AG04450 (cell line): ENCODE data around the gene TSPOAP1. TPM values are rescaled to one million over a fixed set of nuclear protein-coding genes. Genes with fewer than 3 reads are reported as not detected.

ENCODE experiments used
- CTCF ChIA-PET: fragments of 300-600, 350-600 bp; formaldehyde crosslinking; extraction: SDS; loops from one replicate; lab custom pipeline; 2022; ENCODE audit warnings: antibody characterized with exemption, inconsistent platforms; lab: Charles Lee
- POLR2A ChIA-PET: fragments of 350-600 bp; formaldehyde crosslinking; extraction: SDS; loops from one replicate; lab custom pipeline; 2021; ENCODE audit warnings: antibody characterized with exemption, inconsistent platforms; lab: Yijun Ruan, JAX
- DNase-seq: peaks from one replicate; pipeline ENCODE4 v3.0.0-alpha.2; 2011; ENCODE audit warnings: low read depth, low spot score
- H3K27ac ChIP-seq: one replicate; pipeline ENCODE4 v1.5.1; 2012; ENCODE audit warnings: low read depth, low read length, control low read depth
- H3K27me3 ChIP-seq: one replicate; pipeline ENCODE4 v1.6.0; 2012; ENCODE audit warnings: low read length; ENCODE audit not compliant: control insufficient read depth, insufficient read depth
- H3K4me3 ChIP-seq: 2 replicates; pipeline ENCODE4 v1.5.1; 2011; ENCODE audit warnings: mild to moderate bottlenecking, low read depth, low read length, control low read depth
- H3K9me3 ChIP-seq: 2 replicates; pipeline ENCODE4 v1.5.1; 2012; ENCODE audit warnings: low read length; ENCODE audit not compliant: control insufficient read depth, insufficient read depth
- polyA plus RNA-seq: library from polyadenylated mRNA; depleted of rRNA; stranded (reverse); fragments of >200 nt; gene quantifications from 2 replicates; pipeline ENCODE4 v1.2.3, GENCODE V29; 2011
- TF ChIP-seq, protein P1 (sequence below): IDR thresholded peaks from 2 replicates; pipeline ENCODE4 v1.5.1; 2011; ENCODE audit warnings: low read depth, low read length, control low read depth, inconsistent platforms

TSPOAP1 gene
- polyA plus RNA-seq, 1 experiment: 1.7 TPM

DNA sequence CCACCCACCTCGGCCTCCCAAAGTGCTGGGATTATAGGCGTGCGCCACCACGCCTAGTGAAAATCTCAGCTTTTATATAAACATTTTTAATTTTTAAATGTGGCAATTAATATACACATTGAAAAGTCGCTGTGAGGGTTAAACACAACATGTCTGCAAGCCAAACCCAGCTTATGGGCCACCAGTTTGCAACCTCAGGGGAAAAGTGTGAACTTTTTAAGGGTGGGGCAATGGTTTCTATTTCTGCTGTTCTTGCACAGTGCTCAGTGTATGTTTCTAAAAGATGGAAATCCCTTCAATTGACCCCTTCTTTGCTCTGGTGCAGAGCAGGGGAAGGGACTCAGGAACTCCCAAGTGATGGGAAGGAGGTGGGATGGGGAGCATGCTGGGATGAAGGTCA lies 41.7 kb upstream of the TSPOAP1 start:
- DNase-seq: no peak
- TF ChIP-seq, protein P1, sequence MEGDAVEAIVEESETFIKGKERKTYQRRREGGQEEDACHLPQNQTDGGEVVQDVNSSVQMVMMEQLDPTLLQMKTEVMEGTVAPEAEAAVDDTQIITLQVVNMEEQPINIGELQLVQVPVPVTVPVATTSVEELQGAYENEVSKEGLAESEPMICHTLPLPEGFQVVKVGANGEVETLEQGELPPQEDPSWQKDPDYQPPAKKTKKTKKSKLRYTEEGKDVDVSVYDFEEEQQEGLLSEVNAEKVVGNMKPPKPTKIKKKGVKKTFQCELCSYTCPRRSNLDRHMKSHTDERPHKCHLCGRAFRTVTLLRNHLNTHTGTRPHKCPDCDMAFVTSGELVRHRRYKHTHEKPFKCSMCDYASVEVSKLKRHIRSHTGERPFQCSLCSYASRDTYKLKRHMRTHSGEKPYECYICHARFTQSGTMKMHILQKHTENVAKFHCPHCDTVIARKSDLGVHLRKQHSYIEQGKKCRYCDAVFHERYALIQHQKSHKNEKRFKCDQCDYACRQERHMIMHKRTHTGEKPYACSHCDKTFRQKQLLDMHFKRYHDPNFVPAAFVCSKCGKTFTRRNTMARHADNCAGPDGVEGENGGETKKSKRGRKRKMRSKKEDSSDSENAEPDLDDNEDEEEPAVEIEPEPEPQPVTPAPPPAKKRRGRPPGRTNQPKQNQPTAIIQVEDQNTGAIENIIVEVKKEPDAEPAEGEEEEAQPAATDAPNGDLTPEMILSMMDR: no peak

DNA sequence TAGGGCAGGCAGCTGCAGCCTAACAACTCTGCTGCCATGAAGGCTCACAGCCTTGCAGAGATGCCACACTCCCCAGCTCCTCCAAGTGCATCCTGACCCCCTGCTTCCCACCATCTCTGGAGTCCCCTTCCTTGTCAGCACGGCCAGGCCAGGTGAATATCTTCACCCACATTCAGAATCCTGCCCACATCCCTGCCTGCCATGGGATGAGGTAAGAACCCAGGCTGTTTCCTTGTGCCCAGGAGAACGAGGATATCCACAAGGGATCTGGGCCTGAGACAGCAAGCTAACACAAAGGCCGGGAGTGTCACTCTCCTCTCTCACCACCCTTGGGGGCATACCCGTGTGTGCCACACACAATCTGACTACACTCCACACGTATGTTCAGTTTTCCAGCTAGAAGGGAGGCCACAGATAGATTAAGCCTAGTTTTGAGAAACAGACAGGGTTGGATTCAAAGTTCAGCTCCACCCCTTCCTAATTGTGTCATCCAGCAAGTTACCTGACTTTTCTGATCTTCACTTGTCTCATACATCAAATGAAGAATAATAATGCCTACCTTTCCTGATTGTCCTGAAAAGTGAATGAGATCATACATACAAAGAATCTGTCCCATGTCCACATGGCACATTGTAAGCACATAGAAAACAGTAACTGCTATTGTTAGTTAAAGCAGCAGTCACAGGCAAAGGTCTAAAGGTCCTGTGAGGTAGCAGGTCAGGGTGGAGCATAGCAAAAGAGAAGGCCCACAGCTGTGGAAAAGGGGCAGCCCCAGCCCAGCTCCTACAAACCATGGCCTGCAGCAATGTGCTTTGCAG lies 40.8 kb upstream of the TSPOAP1 start:
- DNase-seq: no peak

More for the DNA sequence above, 41.7 kb upstream of the TSPOAP1 start:
- no peak overlapping the region for H3K27ac ChIP-seq
- H3K4me3 ChIP-seq: no peak overlapping the region
- ChIA-PET CTCF (interaction anchor here (0.6 to 1.6 kb wide), 2 partner anchors 83 to 120 kb away, joined by 3 to 5 read pairs; no protein-coding TSS in a partner anchor), POLR2A (no interaction called here)
- peaks cover 12% of the 10 kb centered on the region for H3K27me3 ChIP-seq
- no peaks in the 10 kb centered on the region for H3K9me3 ChIP-seq

DNA sequence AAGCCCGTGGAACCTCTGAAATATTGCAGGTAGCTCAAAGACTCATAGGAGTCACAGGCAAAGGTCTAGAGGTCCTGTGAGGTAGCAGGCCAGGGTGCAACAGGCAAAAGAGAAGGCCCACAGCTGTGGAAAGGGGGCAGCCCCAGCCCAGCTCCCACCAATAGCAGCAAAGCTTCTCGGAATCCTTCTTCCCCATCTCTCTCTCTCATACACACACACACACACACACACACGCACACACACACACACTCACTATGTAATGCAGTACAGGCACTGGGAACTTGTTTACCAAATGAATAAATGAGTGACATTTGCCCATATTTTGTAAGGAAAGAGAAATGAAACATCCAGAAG lies 40.2 kb upstream of the TSPOAP1 start:
- ChIA-PET CTCF (no interaction called here), POLR2A (no interaction called here)
- TF ChIP-seq, protein P1: no peak
- Histone ChIP-seq H3K9me3 (no peaks in the 10 kb centered on the region), H3K27ac (no peak overlapping the region), H3K27me3 (peaks cover 20% of the 10 kb centered on the region), H3K4me3 (no peak overlapping the region)
- DNase-seq: no peak

More for the DNA sequence above, 40.8 kb upstream of the TSPOAP1 start:
- POLR2A ChIA-PET: interaction anchor here (0.7 kb wide), 1 partner anchor 107 kb away, joined by 8 read pairs; no protein-coding TSS in a partner anchor
- Histone ChIP-seq H3K27ac (no peak overlapping the region), H3K9me3 (no peaks in the 10 kb centered on the region), H3K27me3 (peaks cover 15% of the 10 kb centered on the region), H3K4me3 (no peak overlapping the region)
- CTCF ChIA-PET: interaction anchor here (0.6 to 1.6 kb wide), 2 partner anchors 59 to 119 kb away, joined by 5 to 6 read pairs; no protein-coding TSS in a partner anchor
- TF ChIP-seq, protein P1: no peak

DNA sequence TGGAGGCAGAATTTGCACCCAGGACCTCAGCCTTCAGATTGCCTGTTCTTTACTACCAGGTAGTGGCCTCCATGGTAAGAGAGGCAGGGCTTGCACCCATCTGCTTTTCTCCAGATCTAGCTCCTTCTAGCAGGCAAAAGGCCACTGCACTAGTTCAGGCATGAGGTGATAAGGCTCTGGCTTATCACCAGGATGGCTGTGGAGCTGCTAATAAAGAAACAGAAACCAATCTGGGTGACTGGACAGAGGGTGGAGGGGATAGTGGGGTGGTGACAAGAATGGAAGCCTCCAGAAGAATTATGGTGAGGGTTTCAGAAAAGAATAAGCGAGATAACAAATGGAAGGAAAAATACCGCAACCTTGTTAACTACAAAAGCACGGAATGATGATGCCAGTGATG lies 38.9 kb upstream of the TSPOAP1 start:
- Histone ChIP-seq H3K27ac (no peak overlapping the region), H3K4me3 (no peak overlapping the region), H3K9me3 (no peaks in the 10 kb centered on the region), H3K27me3 (peaks cover 20% of the 10 kb centered on the region)
- no peak for DNase-seq
- CTCF ChIA-PET: interaction anchor here (1.3 kb wide), 1 partner anchor 50 kb away, joined by 4 read pairs; the partner anchor contains the start of gene RNF43
- TF ChIP-seq, protein P1: no peak
- POLR2A ChIA-PET: no interaction called here

DNA sequence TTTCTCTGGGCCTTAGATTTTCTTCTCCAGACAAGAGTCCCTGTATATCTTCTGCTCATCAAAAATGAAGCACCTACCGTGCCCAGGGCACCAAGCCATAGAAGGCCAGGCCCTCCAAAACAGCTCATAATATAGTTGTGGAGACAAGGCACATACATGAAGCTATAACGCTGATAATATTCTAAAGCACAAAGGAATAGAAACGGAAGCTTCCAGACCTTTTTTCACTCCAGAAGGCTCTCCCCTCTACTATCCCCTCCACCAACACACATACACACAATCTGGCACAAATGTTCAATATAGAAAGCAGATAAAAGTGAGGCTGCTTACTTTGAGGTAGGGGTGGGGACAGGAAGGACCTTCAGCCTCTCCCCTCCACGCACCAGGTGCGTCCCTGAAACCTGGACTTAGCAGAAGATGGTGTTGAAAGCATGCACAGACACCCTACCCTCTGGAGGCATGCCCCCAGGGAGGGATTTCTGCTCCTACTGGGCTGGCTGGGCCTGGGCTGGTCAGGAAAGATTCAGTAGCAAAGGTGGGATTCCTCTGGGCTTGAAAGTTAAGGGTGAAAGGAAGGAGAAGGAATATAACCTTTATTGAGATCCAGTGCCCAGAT lies 37.5 kb upstream of the TSPOAP1 start:
- CTCF ChIA-PET: no interaction called here
- TF ChIP-seq, protein P1: no peak
- peaks cover 20% of the 10 kb centered on the region for H3K27me3 ChIP-seq
- POLR2A ChIA-PET: no interaction called here
- H3K4me3 ChIP-seq: no peak overlapping the region
- H3K9me3 ChIP-seq: no peaks in the 10 kb centered on the region
- DNase-seq: no peak
- H3K27ac ChIP-seq: no peak overlapping the region
